K562 (cell line): Measurements from ENCODE around the gene PPP1R15A.

Experiments used
- ATF3 ChIP-seq, 2 experiments: fragments of 450-650 bp in 1 of 2; sonication (generic) in 1 of 2; formaldehyde crosslinking in 1 of 2; IDR thresholded peaks in 1 of 2; conservative IDR thresholded peaks in 1 of 2; 2 replicates each; pipeline versions ENCODE4 v1.6.1 to v1.8.1; 2016 to 2023; ENCODE audit warnings: mild to moderate bottlenecking in 2 of 2, moderate library complexity in 2 of 2, inconsistent platforms in 1 of 2, missing genetic modification reagents in 1 of 2
- CREB3 ChIP-seq: fragments of 450-650 bp; conservative IDR thresholded peaks from 2 replicates; pipeline ENCODE4 v1.6.1; 2016; ENCODE audit warnings: missing genetic modification characterization, low read depth, mild to moderate bottlenecking, missing compliant biosample characterization, moderate library complexity
- IRF2 ChIP-seq: sonication (generic); formaldehyde crosslinking; IDR thresholded peaks from 2 replicates; pipeline ENCODE4 v1.8.1; 2022; ENCODE audit warnings: mild to moderate bottlenecking, missing genetic modification reagents
- RAD21 ChIP-seq, 2 experiments: fragments of 250-450 bp in 1 of 2; fragments of 450-650 bp in 1 of 2; sonication (Bioruptor Pico) in 1 of 2; formaldehyde crosslinking in 1 of 2; IDR thresholded peaks in 1 of 2; conservative IDR thresholded peaks in 1 of 2; 2 replicates each; pipeline versions ENCODE4 v1.4.0 to v1.8.0; 2020 to 2022; ENCODE audit warnings: mild to moderate bottlenecking in 2 of 2, moderate library complexity in 1 of 2
- ZBTB7A ChIP-seq: IDR thresholded peaks from 2 replicates; pipeline ENCODE4 v1.6.1; 2011; ENCODE audit warnings: low read depth, mild to moderate bottlenecking, low read length, moderate library complexity, borderline replicate concordance; ENCODE audit not compliant: control insufficient read depth
- TF ChIP-seq, protein P1 (sequence below): fragments of 150-350 bp; IDR thresholded peaks from 2 replicates; pipeline ENCODE4 v1.6.1; 2014; ENCODE audit warnings: low read depth, mild to moderate bottlenecking, low read length, borderline replicate concordance

DNA sequence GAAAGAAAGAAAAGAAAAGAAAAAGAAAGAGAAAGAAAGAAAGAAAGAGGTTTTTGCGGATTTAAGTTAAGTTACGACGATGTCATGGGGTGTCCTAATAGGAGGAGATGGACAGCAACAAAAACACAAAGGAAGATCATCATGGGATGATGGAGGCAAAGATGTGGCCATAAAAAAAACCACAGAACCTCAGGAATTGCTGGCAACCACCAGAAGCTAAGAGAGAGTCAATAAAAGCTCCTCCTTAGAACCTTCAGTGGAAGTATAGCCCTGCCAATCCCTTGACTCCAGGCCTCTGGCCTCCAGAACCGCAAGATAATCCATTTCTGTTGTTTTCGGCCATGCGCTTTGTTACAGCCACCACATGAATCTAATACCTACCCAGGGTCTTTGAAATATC lies 15.3 kb upstream of the PPP1R15A start:
- TF ChIP-seq RAD21 (CRISPR knock-in tag; conservative IDR thresholded peaks at IDR 0.05 in 1 of 2, IDR thresholded peaks at IDR 0.05 in 1 of 2) (no peak), ZBTB7A (no peak), CREB3 (tag) (no peak), IRF2 (CRISPR knock-in tag) (no peak), ATF3 (IDR thresholded peaks at IDR 0.05) (no peak), ATF3 (CRISPR knock-in tag; conservative IDR thresholded peaks at IDR 0.05) (no peak)
- TF ChIP-seq, protein P1, sequence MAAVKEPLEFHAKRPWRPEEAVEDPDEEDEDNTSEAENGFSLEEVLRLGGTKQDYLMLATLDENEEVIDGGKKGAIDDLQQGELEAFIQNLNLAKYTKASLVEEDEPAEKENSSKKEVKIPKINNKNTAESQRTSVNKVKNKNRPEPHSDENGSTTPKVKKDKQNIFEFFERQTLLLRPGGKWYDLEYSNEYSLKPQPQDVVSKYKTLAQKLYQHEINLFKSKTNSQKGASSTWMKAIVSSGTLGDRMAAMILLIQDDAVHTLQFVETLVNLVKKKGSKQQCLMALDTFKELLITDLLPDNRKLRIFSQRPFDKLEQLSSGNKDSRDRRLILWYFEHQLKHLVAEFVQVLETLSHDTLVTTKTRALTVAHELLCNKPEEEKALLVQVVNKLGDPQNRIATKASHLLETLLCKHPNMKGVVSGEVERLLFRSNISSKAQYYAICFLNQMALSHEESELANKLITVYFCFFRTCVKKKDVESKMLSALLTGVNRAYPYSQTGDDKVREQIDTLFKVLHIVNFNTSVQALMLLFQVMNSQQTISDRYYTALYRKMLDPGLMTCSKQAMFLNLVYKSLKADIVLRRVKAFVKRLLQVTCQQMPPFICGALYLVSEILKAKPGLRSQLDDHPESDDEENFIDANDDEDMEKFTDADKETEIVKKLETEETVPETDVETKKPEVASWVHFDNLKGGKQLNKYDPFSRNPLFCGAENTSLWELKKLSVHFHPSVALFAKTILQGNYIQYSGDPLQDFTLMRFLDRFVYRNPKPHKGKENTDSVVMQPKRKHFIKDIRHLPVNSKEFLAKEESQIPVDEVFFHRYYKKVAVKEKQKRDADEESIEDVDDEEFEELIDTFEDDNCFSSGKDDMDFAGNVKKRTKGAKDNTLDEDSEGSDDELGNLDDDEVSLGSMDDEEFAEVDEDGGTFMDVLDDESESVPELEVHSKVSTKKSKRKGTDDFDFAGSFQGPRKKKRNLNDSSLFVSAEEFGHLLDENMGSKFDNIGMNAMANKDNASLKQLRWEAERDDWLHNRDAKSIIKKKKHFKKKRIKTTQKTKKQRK: no peak
